GM21367 (cell line): ENCODE measurements around the gene GRK3.
"Not testable (repeated sequence)": the region's sequence is repeated elsewhere in the genome, so short reads cannot be mapped to it uniquely, and the experiment has no call there.

Experiments used
- ATAC-seq: cut with Tn5 transposase; IDR thresholded peaks from one replicate; pipeline ENCODE4 v1.9.1; 2021; ENCODE audit not compliant: unreplicated experiment

Gene GRK3

DNA sequence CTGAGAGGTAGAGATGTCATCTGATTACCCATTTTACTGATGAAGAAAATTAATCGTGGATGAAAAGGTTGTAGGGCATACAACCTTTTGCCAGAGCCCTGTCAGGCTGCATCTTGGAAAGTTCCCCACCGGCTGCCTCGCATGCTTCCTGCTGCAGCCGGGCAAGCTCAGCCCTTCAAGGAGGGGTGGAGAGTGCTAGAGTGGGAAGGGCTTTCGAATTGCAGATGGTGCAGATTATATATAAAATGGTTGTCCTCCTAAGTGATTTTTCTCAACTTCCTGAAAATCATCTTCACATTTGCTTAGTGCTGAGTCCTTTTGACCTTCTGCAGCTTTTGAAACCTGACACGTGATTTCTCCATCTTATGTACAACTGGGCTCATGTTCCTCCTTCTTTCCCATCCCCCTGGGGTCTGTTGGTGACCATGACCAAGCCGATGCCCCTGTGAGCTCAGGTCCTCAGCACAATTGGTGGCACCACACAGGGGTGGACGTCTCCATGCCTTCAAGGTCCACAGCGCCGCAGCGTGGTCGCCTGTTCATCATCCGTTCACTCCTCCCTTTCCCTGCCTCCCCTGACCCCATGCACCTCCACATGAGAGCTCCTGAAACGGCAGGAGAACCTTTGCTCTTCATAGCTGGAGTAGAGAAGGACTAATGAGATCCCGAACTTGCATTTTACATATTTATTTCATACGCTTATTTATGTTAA, 129.9 kb downstream of the GRK3 start:
- ATAC-seq: no peak

- no peak for ATAC-seq
Observed at GRCh38 chr22:25695146-25695545, 130.7 kb downstream of the GRK3 start.

GRCh38 chr22:25696763-25697162, 132.3 kb downstream of the GRK3 start:
- ATAC-seq: no peak

GRCh38 chr22:25697181-25697664, 132.7 kb downstream of the GRK3 start:
- no peak for ATAC-seq

GRCh38 chr22:25697978-25698377, 133.5 kb downstream of the GRK3 start:
- no peak for ATAC-seq

DNA sequence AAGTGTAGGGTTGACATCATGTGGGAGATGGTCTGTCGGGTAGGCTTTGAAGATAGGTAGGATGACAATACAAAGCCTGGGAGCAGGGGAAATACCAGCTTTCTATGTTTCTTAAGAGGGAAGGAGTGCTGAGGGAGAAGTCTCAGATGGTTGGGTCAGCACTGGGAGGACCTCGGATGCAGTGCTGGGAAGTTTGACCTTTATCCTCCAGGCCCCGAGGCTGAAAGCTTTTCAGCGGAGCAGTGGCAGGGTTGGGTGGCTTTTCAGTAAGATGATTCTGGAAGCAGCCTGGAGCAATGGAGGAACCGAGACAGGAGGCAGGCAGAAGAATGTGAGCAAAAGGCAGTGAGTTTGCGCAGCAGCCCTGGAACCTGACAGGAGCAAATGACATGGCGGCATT, 134.0 kb downstream of the GRK3 start:
- no peak for ATAC-seq

DNA sequence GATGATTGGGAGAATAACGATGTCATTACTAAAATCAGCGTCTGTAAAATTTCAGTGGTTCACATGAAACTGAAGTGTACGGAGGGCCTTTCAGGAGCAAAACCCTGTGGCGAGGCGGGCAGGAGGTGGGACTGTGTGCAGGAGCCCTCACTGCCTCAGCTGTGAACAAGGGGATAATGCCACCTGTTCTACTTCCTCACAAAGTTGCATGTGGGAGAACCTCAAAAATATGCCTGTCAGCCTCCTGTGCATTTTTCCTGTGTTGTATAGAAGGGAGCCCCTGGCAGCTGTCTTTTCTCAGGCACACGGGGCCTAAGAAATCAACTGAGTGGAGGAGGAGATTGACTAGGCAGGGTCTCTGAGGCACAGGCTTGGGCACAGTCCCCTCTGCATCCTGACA, 134.5 kb downstream of the GRK3 start:
- ATAC-seq: no peak

DNA sequence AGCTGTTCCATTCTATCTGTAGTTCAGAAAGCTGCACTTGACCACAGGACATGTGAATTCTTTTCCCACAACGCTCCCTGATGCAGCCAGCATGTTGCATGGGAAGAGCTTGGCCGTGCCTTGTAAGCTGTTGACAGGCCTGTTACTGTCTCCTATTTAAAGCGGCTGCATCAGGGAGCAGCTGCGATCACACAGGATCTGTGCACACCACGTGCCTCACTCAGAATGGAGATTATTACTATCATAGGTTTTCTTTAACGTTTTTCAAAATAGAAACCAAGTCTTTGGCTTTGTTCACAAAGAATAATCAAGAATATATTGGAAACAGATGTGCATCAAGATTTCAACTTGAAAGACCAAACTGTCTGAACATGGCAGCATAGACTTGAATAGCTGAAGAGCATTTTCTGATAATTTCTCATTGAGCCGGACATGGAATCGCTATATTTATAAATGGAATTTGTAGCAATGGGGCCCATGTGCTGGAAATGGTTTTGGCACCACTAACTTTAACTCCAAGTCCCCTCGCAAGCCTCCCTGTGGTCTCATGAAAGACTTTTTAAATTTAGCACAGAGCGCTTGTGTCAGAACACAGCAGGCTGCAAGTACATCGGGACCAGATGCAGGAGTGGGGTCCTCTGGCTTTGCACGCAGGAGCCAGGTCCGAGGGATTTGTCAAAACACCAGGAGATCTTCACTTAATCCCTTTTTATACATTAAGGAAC, 136.7 kb downstream of the GRK3 start:
- ATAC-seq: no peak

GRCh38 chr22:25702040-25702439, 137.6 kb downstream of the GRK3 start:
- ATAC-seq: no peak

DNA sequence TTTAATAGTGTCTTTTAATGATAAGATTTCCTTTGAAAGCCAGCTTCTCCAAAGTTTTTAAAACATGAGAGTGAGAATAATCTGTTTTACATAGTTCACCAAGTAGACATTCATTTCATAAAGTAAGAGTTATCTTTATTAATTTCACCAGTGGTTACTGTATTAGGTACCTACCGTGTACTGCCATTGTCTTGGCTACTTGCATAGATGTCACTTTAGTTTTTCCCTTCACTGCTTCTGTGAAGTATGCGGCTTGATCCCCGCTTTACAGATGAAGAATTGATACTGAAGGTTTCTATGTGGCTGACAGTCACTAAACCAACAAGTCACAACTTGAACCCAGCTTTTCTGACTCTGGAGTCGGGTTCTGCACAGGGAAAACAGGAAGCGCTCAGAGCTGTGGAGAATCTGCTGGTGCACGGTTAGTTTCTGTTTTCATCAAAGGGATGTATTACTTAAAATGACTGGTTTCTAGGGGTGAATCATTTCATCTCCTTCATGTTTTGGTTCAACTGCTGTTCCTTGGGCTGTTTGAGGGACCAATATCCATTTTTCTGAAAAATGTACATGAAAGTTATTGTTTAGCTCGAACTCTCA, 138.2 kb downstream of the GRK3 start:
- no peak for ATAC-seq

GRCh38 chr22:25704701-25705100, 140.2 kb downstream of the GRK3 start:
- ATAC-seq: no peak

DNA sequence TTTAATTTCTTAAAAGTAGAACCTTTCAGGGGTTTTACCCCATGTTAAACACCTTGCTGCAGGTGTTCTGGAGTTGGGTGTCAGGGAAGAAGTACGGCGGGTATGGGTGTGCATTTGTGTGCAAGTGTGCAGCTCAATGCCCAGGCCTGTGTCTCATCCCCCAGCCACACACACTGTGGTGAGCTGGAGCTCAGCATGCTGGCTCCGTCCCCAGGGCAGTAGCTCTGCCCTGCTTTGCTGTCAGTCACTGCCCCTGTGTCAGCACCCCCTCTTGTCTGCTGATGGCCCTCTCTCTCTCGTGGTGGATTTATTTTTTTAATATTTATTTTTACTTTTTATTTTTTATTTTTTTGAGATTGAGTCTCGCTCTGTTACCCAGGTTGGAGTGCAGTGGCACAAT, 141.7 kb downstream of the GRK3 start:
- no peak for ATAC-seq

DNA sequence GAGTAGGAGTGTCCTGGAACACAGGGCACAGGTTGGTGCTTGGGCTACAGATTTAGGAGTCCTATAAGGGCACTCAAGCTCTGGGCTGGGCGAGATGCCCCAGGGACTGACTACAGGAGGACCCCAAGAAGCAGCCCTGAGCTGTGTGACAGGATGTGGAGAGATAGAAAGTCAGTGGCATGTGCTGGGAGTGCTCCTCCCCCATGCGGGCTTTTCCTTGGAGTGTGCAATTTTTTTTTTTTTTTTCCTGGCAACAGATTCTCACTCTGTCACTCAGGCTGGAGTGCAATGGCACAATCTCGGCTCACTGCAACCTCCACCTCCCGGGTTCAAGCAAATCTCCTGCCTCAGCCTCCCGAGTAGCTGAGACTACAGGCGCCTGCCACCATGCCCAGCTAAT, 144.0 kb downstream of the GRK3 start:
- ATAC-seq: not testable (repeated sequence)

DNA sequence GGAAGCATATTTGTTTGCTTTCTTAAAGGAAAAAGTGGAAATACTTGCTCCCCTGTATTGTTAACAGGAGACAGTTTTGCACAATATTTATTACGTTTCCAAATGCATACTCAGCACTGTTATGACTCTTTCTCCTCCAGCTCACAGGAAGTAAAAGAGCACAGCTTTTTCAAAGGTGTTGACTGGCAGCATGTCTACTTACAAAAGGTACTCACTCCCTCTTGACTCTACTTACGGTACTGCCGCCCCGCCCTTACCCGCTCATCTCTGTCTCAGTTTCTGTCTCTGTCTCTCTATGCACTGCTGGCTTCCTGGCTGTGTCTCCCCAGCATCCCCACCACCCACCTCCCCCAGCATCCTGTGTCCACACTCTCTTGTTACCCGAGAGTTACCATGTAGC, 145.3 kb downstream of the GRK3 start:
- ATAC-seq: no peak

DNA sequence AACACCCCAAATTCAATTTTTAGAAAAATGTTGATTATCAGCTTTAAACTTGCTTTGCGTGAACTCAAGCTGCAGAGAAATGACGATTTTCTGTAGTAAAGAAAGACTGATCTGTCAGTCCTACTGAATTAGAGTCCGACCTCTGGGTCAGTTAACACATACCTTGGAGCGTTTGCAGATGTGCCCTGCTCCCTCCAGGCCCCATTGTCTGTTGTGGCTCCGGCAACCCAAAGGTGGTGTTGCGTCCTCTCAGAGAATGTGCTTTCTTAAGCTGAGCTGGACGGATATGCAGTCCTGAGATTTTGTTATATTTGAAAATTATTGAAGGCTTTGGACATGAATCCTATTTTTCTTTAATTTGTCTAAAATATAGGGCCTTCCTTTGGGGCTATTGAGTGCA, 146.0 kb downstream of the GRK3 start:
- no peak for ATAC-seq

GRCh38 chr22:25711491-25711890, 147.0 kb downstream of the GRK3 start:
- no peak for ATAC-seq

- ATAC-seq: no peak
Observed at GRCh38 chr22:25712661-25713400, 148.4 kb downstream of the GRK3 start.

GRCh38 chr22:25714070-25714469, 149.6 kb downstream of the GRK3 start:
- no peak for ATAC-seq

- no peak for ATAC-seq
Observed at GRCh38 chr22:25714739-25715138, 150.3 kb downstream of the GRK3 start.

DNA sequence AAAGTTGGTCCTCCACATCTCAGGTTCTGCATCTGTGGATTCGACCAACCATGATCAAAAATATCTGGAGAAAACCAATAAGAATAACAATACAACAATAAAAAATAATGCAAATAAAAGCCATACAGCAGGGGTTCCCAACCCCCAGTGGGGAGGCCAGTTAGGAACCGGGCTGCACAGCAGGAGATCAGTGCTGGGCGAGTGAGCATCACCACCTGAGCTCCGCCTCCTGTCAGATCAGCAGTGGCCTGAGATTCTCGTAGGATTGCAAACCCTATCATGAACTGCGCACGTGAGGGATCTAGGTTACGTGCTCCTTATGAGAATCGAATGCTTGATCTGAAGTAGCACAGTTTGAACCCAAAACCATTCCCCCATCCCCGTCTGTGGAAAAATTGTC, 152.2 kb downstream of the GRK3 start:
- no peak for ATAC-seq

GRCh38 chr22:25718135-25718840, 153.8 kb downstream of the GRK3 start:
- no peak for ATAC-seq
